ENCODE data around the gene ADD2. TPM values are rescaled to one million over a fixed set of nuclear protein-coding genes. Genes with fewer than 3 reads are reported as not detected.

Gene ADD2
- total RNA-seq, 1 experiment from 2014 or later, result 4.4 TPM

GRCh38 chr2:70738159-70738558 lies 29.8 kb downstream of the ADD2 start:
- H4K20me1 ChIP-seq (ENCODE audit: low read length), result no peaks in the 10 kb centered on the region
- H3K79me2 ChIP-seq (ENCODE audit: low read length), result no peaks in the 10 kb centered on the region
- H3K4me1 ChIP-seq (ENCODE audit: insufficient read depth, low read length), result no peaks in the 10 kb centered on the region
- intact Hi-C loops (cut with micrococcal nuclease), result no loop called here
- H3K36me3 ChIP-seq (ENCODE audit: low read depth, low read length), result no peaks in the 10 kb centered on the region
- H3F3A ChIP-seq (ENCODE audit: low read length, unreplicated experiment), result no peaks in the 10 kb centered on the region
- ATAC-seq (no peak), DNase-seq (peak; percentile 27)
- no peak overlapping the region for H3K9ac ChIP-seq (ENCODE audit: low read length)
- no peaks in the 10 kb centered on the region for H3K9me3 ChIP-seq (ENCODE audit: low read length)
- no peak overlapping the region for H3K4me3 ChIP-seq (ENCODE audit: low read length)
- H3K9me2 ChIP-seq (replicated peaks; ENCODE audit: low read length), result no peaks in the 10 kb centered on the region
- ChIA-PET POLR2A (ENCODE audit: unreplicated experiment) (no interaction called here), CTCF (no interaction called here)
- no peak overlapping the region for H2AFZ ChIP-seq (ENCODE audit: low read length)
- no peak overlapping the region for H3K27ac ChIP-seq (ENCODE audit: low read length)
- no peak overlapping the region for H3K4me2 ChIP-seq (ENCODE audit: low read length)
- peaks cover 46% of the 10 kb centered on the region for H3K27me3 ChIP-seq (ENCODE audit: low read length)
- BruUV-seq (replicated peaks), result no TSS peak
- TF ChIP-seq EZH2phosphoT487 (IDR thresholded peaks at IDR 0.05; ENCODE audit: borderline replicate concordance, low read length), result no peak
- no peak for TF ChIP-seq EZH2 (IDR thresholded peaks at IDR 0.05; ENCODE audit: low read length, unreplicated experiment)
- TF ChIP-seq, protein P1, sequence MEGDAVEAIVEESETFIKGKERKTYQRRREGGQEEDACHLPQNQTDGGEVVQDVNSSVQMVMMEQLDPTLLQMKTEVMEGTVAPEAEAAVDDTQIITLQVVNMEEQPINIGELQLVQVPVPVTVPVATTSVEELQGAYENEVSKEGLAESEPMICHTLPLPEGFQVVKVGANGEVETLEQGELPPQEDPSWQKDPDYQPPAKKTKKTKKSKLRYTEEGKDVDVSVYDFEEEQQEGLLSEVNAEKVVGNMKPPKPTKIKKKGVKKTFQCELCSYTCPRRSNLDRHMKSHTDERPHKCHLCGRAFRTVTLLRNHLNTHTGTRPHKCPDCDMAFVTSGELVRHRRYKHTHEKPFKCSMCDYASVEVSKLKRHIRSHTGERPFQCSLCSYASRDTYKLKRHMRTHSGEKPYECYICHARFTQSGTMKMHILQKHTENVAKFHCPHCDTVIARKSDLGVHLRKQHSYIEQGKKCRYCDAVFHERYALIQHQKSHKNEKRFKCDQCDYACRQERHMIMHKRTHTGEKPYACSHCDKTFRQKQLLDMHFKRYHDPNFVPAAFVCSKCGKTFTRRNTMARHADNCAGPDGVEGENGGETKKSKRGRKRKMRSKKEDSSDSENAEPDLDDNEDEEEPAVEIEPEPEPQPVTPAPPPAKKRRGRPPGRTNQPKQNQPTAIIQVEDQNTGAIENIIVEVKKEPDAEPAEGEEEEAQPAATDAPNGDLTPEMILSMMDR (conservative IDR thresholded peaks at IDR 0.05; ENCODE audit: low read depth, low read length), result no peak

DNA sequence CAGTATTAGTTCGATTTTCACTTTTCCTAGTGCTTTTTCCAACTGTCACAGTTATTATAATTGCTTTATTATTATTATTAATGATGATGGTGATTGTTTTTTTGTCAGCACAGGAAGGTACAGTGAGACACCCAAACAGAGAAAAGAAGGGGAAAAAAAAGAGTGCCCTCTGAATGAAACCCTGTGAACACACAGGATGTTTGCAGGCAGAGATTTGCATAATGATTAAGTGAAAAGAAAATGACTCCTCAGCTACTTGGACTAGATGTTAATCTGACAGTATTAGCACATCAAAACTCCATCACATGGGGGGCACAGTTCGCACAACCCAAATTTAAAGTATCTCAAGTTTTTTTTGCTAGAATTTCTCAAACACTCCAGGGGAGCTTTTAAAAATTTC lies 32.9 kb downstream of the ADD2 start:
- DNase-seq (no peak), ATAC-seq (no peak)
- CTCF ChIA-PET, result interaction anchor here (0.6 kb wide), 1 partner anchor 12 kb away, joined by 3 read pairs; no protein-coding TSS in a partner anchor
- no peaks in the 10 kb centered on the region for H4K20me1 ChIP-seq (ENCODE audit: low read length)
- POLR2A ChIA-PET (ENCODE audit: unreplicated experiment), result no interaction called here
- H3K4me1 ChIP-seq (ENCODE audit: insufficient read depth, low read length), result no peaks in the 10 kb centered on the region
- H3K9ac ChIP-seq (ENCODE audit: low read length), result no peak overlapping the region
- no peaks in the 10 kb centered on the region for H3F3A ChIP-seq (ENCODE audit: low read length, unreplicated experiment)
- H2AFZ ChIP-seq (ENCODE audit: low read length), result no peak overlapping the region
- no peaks in the 10 kb centered on the region for H3K9me3 ChIP-seq (ENCODE audit: low read length)
- H3K27ac ChIP-seq (ENCODE audit: low read length), result no peak overlapping the region
- peaks cover 42% of the 10 kb centered on the region for H3K27me3 ChIP-seq (ENCODE audit: low read length)
- no peaks in the 10 kb centered on the region for H3K79me2 ChIP-seq (ENCODE audit: low read length)
- no peaks in the 10 kb centered on the region for H3K9me2 ChIP-seq (replicated peaks; ENCODE audit: low read length)
- no peak overlapping the region for H3K4me3 ChIP-seq (ENCODE audit: low read length)
- TF ChIP-seq, protein P1 (conservative IDR thresholded peaks at IDR 0.05; ENCODE audit: low read depth, low read length), result no peak
- TF ChIP-seq EZH2 (IDR thresholded peaks at IDR 0.05; ENCODE audit: low read length, unreplicated experiment) (no peak), EZH2phosphoT487 (IDR thresholded peaks at IDR 0.05; ENCODE audit: borderline replicate concordance, low read length) (no peak)
- no peaks in the 10 kb centered on the region for H3K36me3 ChIP-seq (ENCODE audit: low read depth, low read length)
- BruUV-seq (replicated peaks), result no TSS peak
- H3K4me2 ChIP-seq (ENCODE audit: low read length), result no peak overlapping the region
- intact Hi-C loops (cut with micrococcal nuclease), result no loop called here

- ChIA-PET POLR2A (ENCODE audit: unreplicated experiment) (no interaction called here), CTCF (no interaction called here)
- H3K9me2 ChIP-seq (replicated peaks; ENCODE audit: low read length), result no peaks in the 10 kb centered on the region
- intact Hi-C loops (cut with micrococcal nuclease), result no loop called here
- no peaks in the 10 kb centered on the region for H3K4me1 ChIP-seq (ENCODE audit: insufficient read depth, low read length)
- peaks cover 42% of the 10 kb centered on the region for H3K27me3 ChIP-seq (ENCODE audit: low read length)
- H3F3A ChIP-seq (ENCODE audit: low read length, unreplicated experiment), result no peaks in the 10 kb centered on the region
- no TSS peak for BruUV-seq (replicated peaks)
- DNase-seq (no peak), ATAC-seq (no peak)
- TF ChIP-seq EZH2 (IDR thresholded peaks at IDR 0.05; ENCODE audit: low read length, unreplicated experiment) (no peak), EZH2phosphoT487 (IDR thresholded peaks at IDR 0.05; ENCODE audit: borderline replicate concordance, low read length) (no peak)
- TF ChIP-seq, protein P1 (conservative IDR thresholded peaks at IDR 0.05; ENCODE audit: low read depth, low read length), result no peak
- H3K9ac ChIP-seq (ENCODE audit: low read length), result no peak overlapping the region
- no peak overlapping the region for H3K27ac ChIP-seq (ENCODE audit: low read length)
- H2AFZ ChIP-seq (ENCODE audit: low read length), result no peak overlapping the region
- H3K79me2 ChIP-seq (ENCODE audit: low read length), result no peaks in the 10 kb centered on the region
- no peaks in the 10 kb centered on the region for H3K9me3 ChIP-seq (ENCODE audit: low read length)
- H4K20me1 ChIP-seq (ENCODE audit: low read length), result no peaks in the 10 kb centered on the region
- no peak overlapping the region for H3K4me3 ChIP-seq (ENCODE audit: low read length)
- H3K4me2 ChIP-seq (ENCODE audit: low read length), result no peak overlapping the region
- no peaks in the 10 kb centered on the region for H3K36me3 ChIP-seq (ENCODE audit: low read depth, low read length)
Observed at GRCh38 chr2:70733646-70734180, 34.3 kb downstream of the ADD2 start.

All from PC-3 (cell line).